WTC11 (cell line): ENCODE results near the gene MYH14. TPM values are rescaled to one million over a fixed set of nuclear protein-coding genes. Genes with fewer than 3 reads are reported as not detected.

ENCODE experiments used
- ATAC-seq: fragments of 200-7000 bp; cut with Tn5 transposase; 2 replicates; pipeline ENCODE4 v1.10.0; 2021; ENCODE audit warnings: mild to moderate bottlenecking, moderate library complexity
- Bru-seq: library from RNA; stranded (reverse); fragments of 400-500 nt; gene quantifications from one replicate; lab custom pipeline; 2021; lab: Mats Ljungman, UMichigan
- CTCF ChIA-PET: fragments of 300-600 bp; sonication (Branson Sonifier 250); formaldehyde crosslinking; loops from one replicate; lab custom pipeline; 2021; ENCODE audit warnings: antibody characterized with exemption; lab: Charles Lee
- POLR2A ChIA-PET: fragments of 350-600 bp; sonication (Branson Sonifier 250); formaldehyde crosslinking; loops from one replicate; lab custom pipeline; 2021; ENCODE audit warnings: antibody characterized with exemption; lab: Charles Lee
- DNase-seq: peaks from one replicate; pipeline ENCODE4 v3.0.0; 2021; ENCODE audit warnings: low spot score
- H3K27ac Mint-ChIP-seq: 2 replicates; pipeline ENCODE4 v1.8.0; 2021; ENCODE audit warnings: mixed read lengths
- H3K27me3 Mint-ChIP-seq: 2 replicates; pipeline ENCODE4 v1.8.0; 2021; ENCODE audit warnings: low read depth, mild to moderate bottlenecking, moderate library complexity, mixed read lengths
- H3K36me3 Mint-ChIP-seq: 2 replicates; pipeline ENCODE4 v1.8.0; 2021; ENCODE audit warnings: mixed read lengths
- H3K4me1 Mint-ChIP-seq: 2 replicates; pipeline ENCODE4 v1.8.0; 2022; ENCODE audit warnings: mixed read lengths
- H3K4me3 Mint-ChIP-seq: 2 replicates; pipeline ENCODE4 v1.8.0; 2021; ENCODE audit warnings: mild to moderate bottlenecking, moderate library complexity, mixed read lengths
- H3K9me3 Mint-ChIP-seq: 2 replicates; pipeline ENCODE4 v1.8.0; 2021; ENCODE audit warnings: mixed read lengths
- AR ChIP-seq: fragments of 250-450 bp; sonication (Bioruptor Pico); IDR thresholded peaks from 2 replicates; pipeline ENCODE4 v1.9.0; 2021; ENCODE audit warnings: mild to moderate bottlenecking
- ATF1 ChIP-seq: sonication (generic); formaldehyde crosslinking; IDR thresholded peaks from 2 replicates; pipeline ENCODE4 v1.8.1; 2023; ENCODE audit warnings: mild to moderate bottlenecking, moderate library complexity, missing genetic modification reagents
- ATF2 ChIP-seq: sonication (generic); formaldehyde crosslinking; IDR thresholded peaks from 2 replicates; pipeline ENCODE4 v1.8.1; 2022; ENCODE audit warnings: low read depth, missing genetic modification reagents, borderline replicate concordance
- CDX4 ChIP-seq: fragments of 250-450 bp; sonication (Bioruptor Pico); IDR thresholded peaks from 2 replicates; pipeline ENCODE4 v1.9.0; 2021; ENCODE audit warnings: moderate library complexity, mild to moderate bottlenecking, inconsistent platforms, borderline replicate concordance
- CREB1 ChIP-seq: sonication (generic); formaldehyde crosslinking; IDR thresholded peaks from 2 replicates; pipeline ENCODE4 v1.8.0; 2023; ENCODE audit warnings: mild to moderate bottlenecking, missing genetic modification reagents
- E2F1 ChIP-seq: sonication (generic); formaldehyde crosslinking; IDR thresholded peaks from 2 replicates; pipeline ENCODE4 v1.8.0; 2022; ENCODE audit warnings: mild to moderate bottlenecking, missing genetic modification reagents
- ERG ChIP-seq: fragments of 250-450 bp; sonication (Bioruptor Pico); IDR thresholded peaks from 2 replicates; pipeline ENCODE4 v1.8.0; 2021; ENCODE audit warnings: mild to moderate bottlenecking
- FOXJ3 ChIP-seq: sonication (generic); formaldehyde crosslinking; IDR thresholded peaks from 2 replicates; pipeline ENCODE4 v1.9.0; 2021; ENCODE audit warnings: missing genetic modification reagents, mild to moderate bottlenecking, borderline replicate concordance
- FOXP4 ChIP-seq: sonication (generic); formaldehyde crosslinking; IDR thresholded peaks from 2 replicates; pipeline ENCODE4 v1.8.0; 2022; ENCODE audit warnings: mild to moderate bottlenecking, missing genetic modification reagents
- GRHL2 ChIP-seq: fragments of 250-450 bp; sonication (Bioruptor Pico); IDR thresholded peaks from 2 replicates; pipeline ENCODE4 v1.8.0; 2022; ENCODE audit warnings: mild to moderate bottlenecking, moderate library complexity; ENCODE audit not compliant: insufficient replicate concordance, severe bottlenecking
- HMGA2 ChIP-seq: fragments of 250-450 bp; sonication (Bioruptor Pico); IDR thresholded peaks from 2 replicates; pipeline ENCODE4 v1.4.0; 2021; ENCODE audit warnings: mild to moderate bottlenecking, moderate library complexity
- JUN ChIP-seq: sonication (generic); formaldehyde crosslinking; IDR thresholded peaks from 2 replicates; pipeline ENCODE4 v1.8.0; 2023; ENCODE audit warnings: mild to moderate bottlenecking, missing genetic modification reagents
- NFE2L1 ChIP-seq: sonication (generic); formaldehyde crosslinking; IDR thresholded peaks from 2 replicates; pipeline ENCODE4 v1.8.1; 2023; ENCODE audit warnings: missing genetic modification reagents
- NFYB ChIP-seq: sonication (generic); formaldehyde crosslinking; conservative IDR thresholded peaks from 2 replicates; pipeline ENCODE4 v1.8.0; 2022; ENCODE audit warnings: low read depth, missing genetic modification reagents
- RELA ChIP-seq: sonication (generic); formaldehyde crosslinking; IDR thresholded peaks from 2 replicates; pipeline ENCODE4 v1.8.1; 2022; ENCODE audit warnings: missing genetic modification reagents, mild to moderate bottlenecking, borderline replicate concordance
- RORB ChIP-seq: fragments of 250-450 bp; sonication (Bioruptor Pico); IDR thresholded peaks from 2 replicates; pipeline ENCODE4 v1.9.0; 2021; ENCODE audit warnings: mild to moderate bottlenecking
- SP1 ChIP-seq: sonication (generic); formaldehyde crosslinking; conservative IDR thresholded peaks from 2 replicates; pipeline ENCODE4 v1.8.1; 2022; ENCODE audit warnings: missing genetic modification reagents
- TEAD4 ChIP-seq: sonication (generic); formaldehyde crosslinking; IDR thresholded peaks from 2 replicates; pipeline ENCODE4 v1.8.0; 2022; ENCODE audit warnings: mild to moderate bottlenecking, missing genetic modification reagents
- ZNF263 ChIP-seq: sonication (generic); formaldehyde crosslinking; IDR thresholded peaks from 2 replicates; pipeline ENCODE4 v1.8.1; 2022; ENCODE audit warnings: low read depth, mild to moderate bottlenecking, moderate library complexity, missing genetic modification reagents
- ZNF317 ChIP-seq: sonication (generic); formaldehyde crosslinking; IDR thresholded peaks from 2 replicates; pipeline ENCODE4 v1.8.1; 2023; ENCODE audit warnings: low read depth, mild to moderate bottlenecking, moderate library complexity, missing genetic modification reagents, borderline replicate concordance
- ZNF396 ChIP-seq: fragments of 250-450 bp; sonication (Bioruptor Pico); IDR thresholded peaks from 2 replicates; pipeline ENCODE4 v1.8.0; 2021; ENCODE audit warnings: mild to moderate bottlenecking, moderate library complexity, borderline replicate concordance
- long read RNA-seq, 3 experiments: library from RNA in 1 of 3; library from capped mRNA in 1 of 3; library from polyadenylated mRNA in 1 of 3; unstranded in 2 of 3; stranded (forward) in 1 of 3; transcript quantifications; one replicate each; pipeline ENCODE4 v2.0.0, GENCODE V29; 2021
- total RNA-seq: library from RNA; stranded (reverse); gene quantifications from 3 replicates; pipeline ENCODE4 v1.2.3, GENCODE V29; 2021

Gene MYH14
- total RNA-seq = 25.8 to 33.5 TPM (median 31.2 TPM) in 3 replicates
- percentile 40 among the genes with signal in this experiment for Bru-seq, nascent RNA
- long read RNA-seq, experiment 1, full-length matches to known transcripts = 10 of 44 reads
- long read RNA-seq, experiment 1, partial matches to known transcripts = 25 of 44 reads
- long read RNA-seq, experiment 1, other reads (novel, unspliced or antisense) = 9 of 44 reads
- long read RNA-seq, experiment 2, transcript MYH14-207 (1 exons, 2,225 nt) = major isoform, 13 of 32 reads
- long read RNA-seq, experiment 2, partial matches to known transcripts = 19 of 32 reads
- long read RNA-seq, experiment 2, other reads (novel, unspliced or antisense) = 0 of 32 reads
- long read RNA-seq, experiment 3, partial matches to known transcripts = 6 of 11 reads
- long read RNA-seq, experiment 3, other reads (novel, unspliced or antisense) = 5 of 11 reads

- ChIA-PET POLR2A (interaction anchor here (0.7 to 1.0 kb wide), 3 partner anchors 27 to 126 kb away, joined by 3 read pairs; partner anchors contain the start of gene KCNC3), CTCF (interaction anchor here (0.7 to 1.9 kb wide), 10 partner anchors 25 to 500 kb away, joined by 3 to 16 read pairs (median 4); partner anchors contain the start of gene KCNC3)
- H3K4me3 Mint-ChIP-seq = peak within 1 kb of the TSS; percentile 65
- H3K36me3 Mint-ChIP-seq = no peaks in the 10 kb centered on the region
- ATAC-seq (peak; percentile 71), DNase-seq (peak; percentile 96)
- no peak for TF ChIP-seq ERG
- TF ChIP-seq ATF1 (CRISPR knock-in tag) = no peak
- TF ChIP-seq GRHL2 = no peak
- TF ChIP-seq FOXJ3 (CRISPR knock-in tag) = no peak
- TF ChIP-seq ZNF396 (CRISPR knock-in tag) = no peak
- TF ChIP-seq RORB = no peak
- TF ChIP-seq SP1 (CRISPR knock-in tag) = peak; percentile 94
- peak; percentile 92 for TF ChIP-seq NFYB (CRISPR knock-in tag)
- no peak for TF ChIP-seq ZNF317 (CRISPR knock-in tag)
- TF ChIP-seq CDX4 (CRISPR knock-in tag) = no peak
- peak; percentile 50; the same call in 1 of the 2 replicates for TF ChIP-seq NFE2L1 (CRISPR knock-in tag)
- TF ChIP-seq FOXP4 (CRISPR knock-in tag) = no peak
- TF ChIP-seq ZNF263 (CRISPR knock-in tag) = no peak
- no peak for TF ChIP-seq JUN (CRISPR knock-in tag)
- no peak for TF ChIP-seq E2F1 (CRISPR knock-in tag)
- TF ChIP-seq AR (CRISPR knock-in tag) = no peak
- no peak for TF ChIP-seq ATF2
- TF ChIP-seq RELA (CRISPR knock-in tag) = no peak
- no peak for TF ChIP-seq HMGA2 (CRISPR knock-in tag)
- no peak for TF ChIP-seq TEAD4 (CRISPR knock-in tag)
- TF ChIP-seq CREB1 (CRISPR knock-in tag) = no peak
- no peaks in the 10 kb centered on the region for H3K9me3 Mint-ChIP-seq
- no peak within 1 kb of the TSS for H3K27ac Mint-ChIP-seq
- H3K4me1 Mint-ChIP-seq = peaks cover 13% of the 10 kb centered on the region
- peaks cover 46% of the 10 kb centered on the region for H3K27me3 Mint-ChIP-seq
Measured at GRCh38 chr19:50203281-50204080, at the start of gene MYH14. TSS of gene MYH14 (plus strand) at chr19:50203622. CDS start at chr19:50210366, 6,744 bp downstream.
